OCI-LY7 (cell line): ENCODE data around the gene LILRB3. TPM values are rescaled to one million over a fixed set of nuclear protein-coding genes. Genes with fewer than 3 reads are reported as not detected.
"Not testable (repeated sequence)": the region's sequence is repeated elsewhere in the genome, so short reads cannot be mapped to it uniquely, and the experiment has no call there.

Experiments
- BruUV-seq: library from RNA; stranded (reverse); fragments of 400-500 nt; replicated peaks from 2 replicates; lab custom pipeline; 2021; lab: Mats Ljungman, UMichigan
- CTCF ChIA-PET: fragments of 300-600 bp; sonication (Branson Sonifier 250); formaldehyde crosslinking; loops from one replicate; lab custom pipeline; 2022; ENCODE audit warnings: antibody characterized with exemption; ENCODE audit not compliant: unreplicated experiment; lab: Charles Lee
- POLR2A ChIA-PET: fragments of 300-600 bp; sonication (Branson Sonifier 250); formaldehyde crosslinking; loops from one replicate; lab custom pipeline; 2022; ENCODE audit warnings: antibody characterized with exemption; lab: Charles Lee
- DNase-seq: peaks from one replicate; pipeline ENCODE4 v3.0.0-alpha.2; 2015; ENCODE audit warnings: low spot score
- H2AFZ ChIP-seq: fragments of 200-600 bp; sonication (generic), shearing (Covaris generic); 2 replicates; pipeline ENCODE4 v1.6.1; 2014; ENCODE audit warnings: mild to moderate bottlenecking, antibody characterized with exemption, low read length, moderate library complexity
- H3K27ac ChIP-seq: fragments of 200-600 bp; sonication (generic); 2 replicates; pipeline ENCODE4 v1.5.1; 2014; ENCODE audit warnings: mixed run types, low read depth, mild to moderate bottlenecking, moderate library complexity, low read length, inconsistent platforms; ENCODE audit not compliant: poor library complexity, severe bottlenecking
- H3K36me3 ChIP-seq: fragments of 200-600 bp; sonication (generic); 2 replicates; pipeline ENCODE4 v1.6.1; 2014; ENCODE audit warnings: mild to moderate bottlenecking, antibody characterized with exemption, low read length, moderate library complexity, mixed read lengths; ENCODE audit not compliant: insufficient read depth
- H3K4me1 ChIP-seq: fragments of 200-600 bp; sonication (generic); 2 replicates; pipeline ENCODE4 v1.5.1; 2014; ENCODE audit warnings: mild to moderate bottlenecking, low read length; ENCODE audit not compliant: insufficient read depth, poor library complexity, severe bottlenecking
- H3K4me2 ChIP-seq: fragments of 200-600 bp; sonication (generic); 2 replicates; pipeline ENCODE4 v1.6.1; 2014; ENCODE audit warnings: mild to moderate bottlenecking, low read length
- H3K4me3 ChIP-seq: fragments of 200-600 bp; sonication (generic); 2 replicates; pipeline ENCODE4 v1.5.1; 2014; ENCODE audit warnings: mild to moderate bottlenecking, low read depth, low read length; ENCODE audit not compliant: poor library complexity, severe bottlenecking
- H3K79me2 ChIP-seq: fragments of 200-600 bp; sonication (generic); 2 replicates; pipeline ENCODE4 v1.6.1; 2016; ENCODE audit warnings: low read depth, mild to moderate bottlenecking, low read length, moderate library complexity, mixed read lengths; ENCODE audit not compliant: insufficient read depth
- H3K9me2 ChIP-seq: fragments of 200-600 bp; sonication (generic); 2 replicates; pipeline ENCODE4 v1.6.1; 2016; ENCODE audit warnings: mild to moderate bottlenecking, low read length, mixed read lengths; ENCODE audit not compliant: insufficient read depth
- H3K9me3 ChIP-seq: fragments of 200-600 bp; sonication (generic); 2 replicates; pipeline ENCODE4 v1.6.1; 2014; ENCODE audit warnings: mild to moderate bottlenecking, mixed run types, low read length, mixed read lengths
- H4K20me1 ChIP-seq: fragments of 200-600 bp; sonication (generic); 2 replicates; pipeline ENCODE4 v1.6.1; 2014; ENCODE audit warnings: mild to moderate bottlenecking, antibody characterized with exemption, low read length, moderate library complexity, mixed read lengths; ENCODE audit not compliant: insufficient read depth
- CTCF ChIP-seq: fragments of 200-600 bp; sonication (generic); conservative IDR thresholded peaks from 2 replicates; pipeline ENCODE4 v1.5.1; 2014; ENCODE audit warnings: mild to moderate bottlenecking, antibody characterized with exemption, low read length, moderate library complexity, mixed read lengths
- EZH2phosphoT487 ChIP-seq: fragments of 200-600 bp; sonication (generic); IDR thresholded peaks from 2 replicates; pipeline ENCODE4 v1.6.1; 2018; ENCODE audit warnings: low read depth, borderline replicate concordance, mild to moderate bottlenecking, mixed run types, antibody characterized with exemption, low read length, moderate library complexity, mixed read lengths
- intact Hi-C: fragments of 100-400 bp; cut with micrococcal nuclease; formaldehyde crosslinking; loops from one replicate; pipeline ENCODE4 v1.10.0; 2022; ENCODE audit not compliant: unreplicated experiment
- total RNA-seq, 2 experiments: library from RNA; depleted of rRNA in 1 of 2; stranded (reverse); fragments of >200 nt in 1 of 2; shearing (Covaris generic) in 1 of 2; gene quantifications; 2 replicates each; pipeline ENCODE4 v1.2.3, GENCODE V29; 2014 to 2022

Gene LILRB3
- total RNA-seq, 2 experiments from 2014 or later, result not detected

- no peak overlapping the region for H2AFZ ChIP-seq
- no peaks in the 10 kb centered on the region for H3K9me3 ChIP-seq
- intact Hi-C loops, result no loop called here
- TF ChIP-seq CTCF, result no peak
- no peak for TF ChIP-seq EZH2phosphoT487
- ChIA-PET CTCF (no interaction called here), POLR2A (no interaction called here)
- no peaks in the 10 kb centered on the region for H3K4me1 ChIP-seq
- no peaks in the 10 kb centered on the region for H4K20me1 ChIP-seq
- no peaks in the 10 kb centered on the region for H3K79me2 ChIP-seq
- no peaks in the 10 kb centered on the region for H3K9me2 ChIP-seq
- no TSS peak for BruUV-seq
- DNase-seq, result no peak
- H3K4me3 ChIP-seq, result no peak overlapping the region
- H3K4me2 ChIP-seq, result no peak overlapping the region
- H3K27ac ChIP-seq, result no peak overlapping the region
- peaks cover 23% of the 10 kb centered on the region for H3K36me3 ChIP-seq
Observed at GRCh38 chr19:54216869-54217268, 5.9 kb downstream of the LILRB3 start.

- H3K4me3 ChIP-seq, H3K27ac ChIP-seq, POLR2A ChIA-PET, H3K9me2 ChIP-seq, H3K4me2 ChIP-seq, BruUV-seq, H2AFZ ChIP-seq, H4K20me1 ChIP-seq, H3K9me3 ChIP-seq, CTCF ChIA-PET, intact Hi-C loops, DNase-seq, H3K4me1 ChIP-seq, H3K79me2 ChIP-seq: not testable (repeated sequence)
- H3K36me3 ChIP-seq, result peaks cover 36% of the 10 kb centered on the region
Observed at GRCh38 chr19:54214734-54215133, 8.1 kb downstream of the LILRB3 start.

- CTCF ChIA-PET, H3K9me2 ChIP-seq, H3K9me3 ChIP-seq, H3K27ac ChIP-seq, H4K20me1 ChIP-seq, BruUV-seq, H3K4me2 ChIP-seq, H3K79me2 ChIP-seq, H2AFZ ChIP-seq, POLR2A ChIA-PET, intact Hi-C loops, H3K4me3 ChIP-seq, DNase-seq, H3K4me1 ChIP-seq: not testable (repeated sequence)
- peaks cover 42% of the 10 kb centered on the region for H3K36me3 ChIP-seq
Observed at GRCh38 chr19:54214217-54214616, 8.6 kb downstream of the LILRB3 start.

GRCh38 chr19:54211235-54211634, 11.6 kb downstream of the LILRB3 start:
- peaks cover 7% of the 10 kb centered on the region; the same call in 1 of the 2 replicates for H3K79me2 ChIP-seq
- ChIA-PET POLR2A (no interaction called here), CTCF (no interaction called here)
- H4K20me1 ChIP-seq, result peaks cover 8% of the 10 kb centered on the region; the same call in 1 of the 2 replicates
- DNase-seq, result no peak
- H3K9me2 ChIP-seq, result no peaks in the 10 kb centered on the region
- no peak overlapping the region for H3K4me2 ChIP-seq
- H3K4me1 ChIP-seq, result peaks cover 17% of the 10 kb centered on the region
- H3K27ac ChIP-seq, result no peak overlapping the region
- H3K9me3 ChIP-seq, result no peaks in the 10 kb centered on the region
- intact Hi-C loops, result no loop called here
- no peak for TF ChIP-seq EZH2phosphoT487
- TF ChIP-seq CTCF, result no peak
- no peak overlapping the region for H2AFZ ChIP-seq
- no TSS peak for BruUV-seq
- peaks cover 71% of the 10 kb centered on the region for H3K36me3 ChIP-seq
- H3K4me3 ChIP-seq, result no peak overlapping the region
